ENCODE measurements around the gene NLRX1.
"Not testable (repeated sequence)": the region's sequence is repeated elsewhere in the genome, so short reads cannot be mapped to it uniquely, and the experiment has no call there.

NLRX1 gene

DNA sequence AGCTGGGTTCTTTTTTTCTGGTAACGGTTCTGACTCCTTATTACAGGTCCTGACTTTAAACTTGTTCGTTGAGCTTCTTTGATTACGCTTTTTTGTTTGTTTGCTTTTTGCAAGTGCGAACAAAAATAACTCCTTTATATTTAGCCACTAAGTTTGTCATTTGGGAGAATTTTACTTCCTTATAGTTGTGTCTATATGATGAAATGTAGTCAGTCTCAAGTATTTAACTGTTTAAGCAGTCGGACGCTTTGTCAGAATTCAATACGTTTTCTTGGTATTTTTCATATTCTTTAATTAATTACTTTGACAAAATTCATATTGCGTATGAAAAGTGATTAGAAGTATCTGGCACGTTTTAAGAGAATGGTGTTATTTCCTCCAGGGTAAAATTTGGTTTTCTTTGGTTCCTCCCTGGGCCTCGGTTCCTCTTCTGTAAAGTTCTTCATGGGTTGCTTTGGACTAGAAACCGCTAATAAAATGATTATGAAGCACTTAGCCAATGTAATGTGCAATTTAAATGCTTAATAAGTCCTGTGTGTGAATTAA is 39.0 kb downstream of the NLRX1 start:
- DNase-seq (ENCODE audit: low spot score) = no peak

DNA sequence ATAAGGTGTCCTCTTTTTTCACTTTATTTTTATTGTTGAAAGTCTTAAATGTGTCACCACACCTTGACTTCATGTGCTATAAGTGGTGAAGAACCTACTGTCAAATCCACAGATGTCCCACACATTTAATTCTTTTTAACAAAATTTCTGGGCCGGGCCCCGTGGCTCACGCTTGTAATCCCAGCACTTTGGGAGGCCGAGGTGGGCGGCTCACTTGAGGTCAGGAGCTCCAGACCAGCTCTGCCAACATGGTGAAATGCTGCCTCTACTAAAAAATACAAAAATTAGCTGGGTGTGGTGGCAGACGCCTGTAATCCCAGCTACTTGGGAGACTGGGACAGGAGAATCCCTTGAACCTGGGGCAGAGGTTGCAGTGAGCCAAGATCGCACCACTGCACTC is 40.7 kb downstream of the NLRX1 start:
- no peak for DNase-seq (ENCODE audit: low spot score)

DNA sequence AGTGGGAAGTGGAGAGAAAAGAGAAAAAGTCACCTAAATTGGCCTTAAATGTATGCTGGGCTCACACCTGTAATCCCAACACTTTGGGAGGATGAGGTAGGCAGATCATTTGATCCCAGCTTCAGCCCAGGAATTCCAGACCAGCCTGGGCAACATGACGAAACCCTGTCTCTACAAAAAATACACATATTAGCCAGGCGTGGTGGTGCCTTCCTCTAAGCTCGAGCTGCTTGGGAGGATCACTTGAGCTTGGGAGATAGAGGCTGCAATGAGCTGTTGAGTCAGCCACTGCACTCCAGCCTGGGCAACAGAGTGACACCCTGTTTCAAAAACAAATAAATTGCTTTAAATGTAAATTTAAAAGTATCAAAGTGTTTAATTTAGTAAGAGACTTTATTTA is 41.5 kb downstream of the NLRX1 start:
- no peak for DNase-seq (ENCODE audit: low spot score)

DNA sequence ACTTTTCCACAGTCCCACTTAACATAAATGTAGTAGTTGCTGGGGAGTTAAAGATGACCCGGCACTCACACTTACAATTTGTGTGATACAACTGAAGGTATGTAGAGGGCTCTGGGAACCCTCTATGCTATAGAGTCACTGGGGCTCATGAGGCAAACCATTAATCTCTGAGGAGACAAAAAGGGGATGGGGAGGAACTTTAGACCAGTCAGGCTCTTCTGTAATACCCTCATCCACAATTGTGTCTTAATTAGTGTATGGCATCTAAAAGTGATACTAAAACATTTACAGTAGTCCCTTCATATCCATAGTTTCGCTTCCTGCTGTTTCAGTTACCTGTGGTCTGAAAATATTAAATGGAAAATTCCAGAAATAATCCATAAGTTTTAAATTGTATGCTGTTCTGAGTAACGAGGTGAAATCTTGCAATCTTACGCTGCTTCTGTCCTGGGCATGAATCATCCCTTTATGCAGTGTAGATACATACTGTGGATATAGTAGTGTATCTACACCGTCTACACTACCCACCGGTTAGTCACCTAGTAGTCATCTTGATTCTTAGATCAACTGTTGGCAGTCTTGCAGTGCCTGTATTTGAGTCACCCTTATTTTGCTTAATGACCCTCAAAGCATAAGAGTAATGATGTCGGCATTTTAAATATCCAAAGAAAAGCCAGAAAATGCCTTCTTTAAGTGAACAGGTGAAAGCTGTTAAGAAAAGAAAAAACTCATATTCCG is 49.8 kb downstream of the NLRX1 start:
- peak; percentile 65 for DNase-seq (ENCODE audit: low spot score)

DNA sequence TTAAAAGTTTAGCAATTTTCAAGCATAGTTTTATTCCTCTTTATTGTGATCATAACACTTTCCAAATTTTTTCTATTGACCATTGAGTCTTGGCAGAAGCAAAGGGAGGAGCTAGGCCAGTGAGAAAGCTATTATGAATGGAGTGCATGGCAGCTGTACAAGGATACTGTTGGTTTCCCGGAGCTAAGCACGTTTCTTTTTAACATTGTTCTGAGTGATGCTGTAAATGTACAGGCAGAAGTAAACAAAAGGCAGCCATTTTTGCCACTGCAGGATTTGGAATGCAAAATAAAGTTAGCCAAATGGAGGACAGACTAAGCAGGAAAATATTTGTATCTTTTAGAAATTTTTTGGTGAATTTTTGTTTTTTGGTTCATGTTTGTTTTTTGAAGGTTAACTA is 53.8 kb downstream of the NLRX1 start:
- DNase-seq (ENCODE audit: low spot score) = no peak

DNA sequence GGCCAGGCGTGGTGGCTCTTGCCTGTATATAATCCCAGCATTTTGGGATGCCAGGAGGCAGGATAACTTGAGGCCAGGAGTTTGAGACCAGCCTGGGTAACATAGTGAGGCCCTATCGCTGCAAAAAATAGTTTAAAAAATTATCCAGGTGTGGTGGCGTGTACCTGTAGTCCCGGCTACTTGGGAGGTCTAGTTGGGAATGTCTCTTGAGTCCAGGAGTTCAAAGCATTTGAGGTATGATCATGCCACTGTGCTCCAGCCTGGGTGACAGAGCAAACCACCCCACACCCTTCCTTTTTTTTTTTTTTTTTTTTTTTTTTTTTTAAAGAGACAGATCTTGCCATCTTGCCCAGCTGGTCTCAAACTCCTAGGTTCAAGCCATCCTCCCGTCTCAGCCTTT is 54.4 kb downstream of the NLRX1 start:
- DNase-seq (ENCODE audit: low spot score) = no peak

DNA sequence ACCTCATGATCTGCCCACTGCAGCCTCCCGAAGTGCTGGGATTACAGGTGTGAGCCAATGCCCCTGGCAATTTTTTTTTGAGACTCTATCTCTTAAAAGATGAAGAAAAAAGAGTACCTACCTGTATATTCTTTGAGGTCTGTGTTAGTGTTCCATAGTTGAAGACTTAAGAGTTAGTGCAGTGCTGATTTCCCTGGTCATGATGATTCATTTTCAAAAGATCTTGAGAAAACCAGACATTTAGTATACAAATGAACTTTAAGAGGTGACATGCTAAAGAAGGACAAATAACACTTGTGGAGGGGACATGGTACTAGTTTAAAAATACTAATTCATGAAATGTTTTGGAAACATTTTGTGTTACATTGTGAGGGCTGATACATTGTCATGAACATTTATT is 55.3 kb downstream of the NLRX1 start:
- no peak for DNase-seq (ENCODE audit: low spot score)

DNA sequence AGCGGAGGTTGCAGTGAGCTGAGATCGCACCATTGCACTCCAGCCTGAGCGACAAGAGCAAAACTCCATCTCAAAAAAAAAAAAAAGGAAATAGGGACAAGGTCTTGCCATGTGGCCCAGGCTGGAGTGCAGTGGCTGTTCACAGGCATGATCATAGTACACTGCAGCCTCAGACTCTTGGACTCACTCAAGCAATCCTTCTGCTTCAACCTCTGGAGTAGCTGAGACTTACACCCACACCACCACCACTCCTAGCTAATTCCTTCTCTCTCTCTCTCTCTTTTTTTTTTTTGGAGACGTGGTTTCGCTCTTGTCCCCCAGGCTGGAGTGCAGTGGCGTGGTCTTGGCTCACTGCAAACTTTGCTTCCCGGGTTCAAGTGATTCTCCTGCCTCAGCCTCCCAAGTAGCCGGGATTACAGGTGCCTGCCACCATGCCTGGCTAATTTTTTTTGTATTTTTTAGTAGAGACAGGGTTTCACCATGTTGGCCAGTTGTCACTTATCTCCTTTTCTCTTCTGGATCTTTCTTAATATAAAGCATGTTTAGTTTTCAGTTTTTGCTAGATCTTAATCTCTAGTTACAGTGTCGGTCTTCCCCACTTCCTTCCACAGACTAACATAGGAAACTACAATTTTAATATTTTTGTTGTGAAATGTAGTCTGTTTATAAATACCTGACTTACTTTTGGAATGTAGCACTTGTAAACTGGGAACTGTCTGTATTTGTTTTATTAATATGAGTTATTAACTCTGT is 60.2 kb downstream of the NLRX1 start:
- DNase-seq (ENCODE audit: low spot score) = not testable (repeated sequence)

DNA sequence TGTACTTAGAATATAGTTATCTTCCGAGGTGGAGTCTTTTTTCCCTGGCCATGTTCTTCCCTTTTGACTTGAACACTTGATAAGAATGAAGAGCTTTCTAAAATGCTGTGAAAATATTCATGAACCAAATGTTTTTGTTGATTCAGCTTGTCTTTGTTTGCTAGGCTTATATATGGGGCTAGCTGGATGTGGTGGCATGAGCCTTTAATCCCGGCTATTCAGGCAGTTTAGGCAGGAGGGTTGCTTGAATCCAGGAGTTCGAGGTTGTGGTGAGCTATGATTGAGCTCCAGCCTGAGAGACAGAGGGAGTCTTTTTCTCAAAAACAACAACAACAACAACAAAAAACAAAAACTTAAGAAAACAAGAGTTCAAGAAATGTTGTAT is 60.8 kb downstream of the NLRX1 start:
- no peak for DNase-seq (ENCODE audit: low spot score)

DNA sequence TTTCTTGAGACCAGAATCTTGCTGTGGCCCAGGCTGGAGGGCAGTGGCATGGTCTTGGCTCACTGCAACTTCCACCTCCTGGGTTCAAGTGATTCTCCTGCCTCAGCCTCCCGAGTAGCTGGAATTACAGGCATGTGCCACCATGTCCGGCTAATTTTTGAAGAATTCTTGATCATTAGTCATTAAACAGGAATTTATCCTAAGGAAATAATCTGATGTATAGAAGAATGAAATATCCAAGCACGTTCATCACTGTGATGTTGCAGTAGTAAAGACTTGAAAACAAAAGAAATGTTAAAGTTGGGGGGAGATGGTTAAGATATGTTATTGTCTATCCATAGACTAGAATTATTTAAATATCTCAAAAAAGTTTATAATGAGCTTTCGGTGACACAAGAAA is 61.2 kb downstream of the NLRX1 start:
- DNase-seq (ENCODE audit: low spot score) = no peak
